Smooth muscle cell of bladder (primary cell): ENCODE results near the gene LBHD2. TPM values are rescaled to one million over a fixed set of nuclear protein-coding genes. Genes with fewer than 3 reads are reported as not detected.

Experiments
- total RNA-seq: library from RNA; depleted of rRNA; stranded (reverse); fragments of >200 nt; gene quantifications from 2 replicates; pipeline ENCODE4 v1.2.3, GENCODE V29; 2014

The LBHD2 gene
- total RNA-seq: not detected in 2 replicates

GRCh38 chr14:103084021-103084919, at the start of gene LBHD2:
Gene LBHD2, plus strand, starts transcription at chr14:103084210. Its CDS starts 1,803 bp downstream, at chr14:103086013.

GRCh38 chr14:103057372-103058163, 26.4 kb upstream of the LBHD2 start, which contains the start of gene CDC42BPB:
Gene CDC42BPB, minus strand, starts transcription at chr14:103057549. Its CDS starts 376 bp downstream, at chr14:103057173.

GRCh38 chr14:103094406-103095209, 10.6 kb downstream of the LBHD2 start, which contains the start of gene EXOC3L4:
Gene EXOC3L4, plus strand, starts transcription at chr14:103094725. Its CDS starts 5,495 bp downstream, at chr14:103100220.

GRCh38 chr14:103122947-103123633, 39.1 kb downstream of the LBHD2 start, which contains the start of gene TNFAIP2:
Gene TNFAIP2, plus strand, starts transcription at chr14:103123461. Its CDS starts 2,997 bp downstream, at chr14:103126458.

Other genes with a start within 250 kb of the LBHD2 start
- 0.18 and 0.43 TPM in 2 replicates for gene AMN, start 161.5 kb upstream of the LBHD2 start, total RNA-seq
- 57.6 and 78.2 TPM in 2 replicates for gene CDC42BPB, start 26.7 kb upstream of the LBHD2 start, total RNA-seq
- gene EXOC3L4, start 10.5 kb downstream of the LBHD2 start, total RNA-seq: 0.65 and 1.6 TPM in 2 replicates
- 101 and 114 TPM in 2 replicates for gene TNFAIP2, start 39.3 kb downstream of the LBHD2 start, total RNA-seq